Ishikawa (cell line): Measurements from ENCODE around the gene LDLRAP1.

ENCODE experiments used
- CEBPB ChIP-seq: IDR thresholded peaks from 2 replicates; pipeline ENCODE4 v1.6.1; 2012
- CREB1 ChIP-seq: IDR thresholded peaks from 2 replicates; pipeline ENCODE4 v1.6.1; 2012; ENCODE audit warnings: low read depth
- EGR1 ChIP-seq: IDR thresholded peaks from 2 replicates; pipeline ENCODE4 v1.6.1; 2012
- EP300 ChIP-seq: IDR thresholded peaks from 2 replicates; pipeline ENCODE4 v1.6.1; 2012; ENCODE audit warnings: borderline replicate concordance
- FOXM1 ChIP-seq: IDR thresholded peaks from 2 replicates; pipeline ENCODE4 v1.6.1; 2012; ENCODE audit warnings: low read depth, borderline replicate concordance
- MAX ChIP-seq: IDR thresholded peaks from 2 replicates; pipeline ENCODE4 v1.6.1; 2012
- NFIC ChIP-seq: IDR thresholded peaks from 2 replicates; pipeline ENCODE4 v1.6.1; 2012
- RAD21 ChIP-seq: IDR thresholded peaks from 2 replicates; pipeline ENCODE4 v1.6.1; 2012; ENCODE audit warnings: low read depth
- REST ChIP-seq: IDR thresholded peaks from 2 replicates; pipeline ENCODE4 v1.6.1; 2012; ENCODE audit warnings: low read depth, mild to moderate bottlenecking
- TAF1 ChIP-seq: IDR thresholded peaks from 2 replicates; pipeline ENCODE4 v1.6.1; 2012; ENCODE audit warnings: low read depth, mild to moderate bottlenecking
- TCF12 ChIP-seq: IDR thresholded peaks from 2 replicates; pipeline ENCODE4 v1.6.1; 2012; ENCODE audit warnings: low read depth
- TEAD4 ChIP-seq: IDR thresholded peaks from 2 replicates; pipeline ENCODE4 v1.6.1; 2012
- USF1 ChIP-seq: IDR thresholded peaks from 2 replicates; pipeline ENCODE4 v1.6.1; 2012
- YY1 ChIP-seq: IDR thresholded peaks from 2 replicates; pipeline ENCODE4 v1.6.1; 2012; ENCODE audit warnings: low read depth
- ZBTB7A ChIP-seq: IDR thresholded peaks from 2 replicates; pipeline ENCODE4 v1.6.1; 2012; ENCODE audit warnings: low read depth

LDLRAP1 gene

GRCh38 chr1:25575191-25575590 lies 31.8 kb downstream of the LDLRAP1 start:
- TF ChIP-seq NFIC (no peak), USF1 (no peak), ZBTB7A (no peak), REST (no peak)

GRCh38 chr1:25576459-25577133 lies 33.2 kb downstream of the LDLRAP1 start:
- TF ChIP-seq NFIC = no peak
- TF ChIP-seq REST = no peak
- TF ChIP-seq MAX = no peak
- TF ChIP-seq TAF1 = no peak
- no peak for TF ChIP-seq TEAD4
- no peak for TF ChIP-seq YY1
- TF ChIP-seq EGR1 = no peak
- no peak for TF ChIP-seq USF1
- TF ChIP-seq TCF12 = no peak
- no peak for TF ChIP-seq EP300
- TF ChIP-seq ZBTB7A = no peak
- no peak for TF ChIP-seq CREB1
- TF ChIP-seq FOXM1 = no peak
- no peak for TF ChIP-seq RAD21
- TF ChIP-seq CEBPB = no peak

- TF ChIP-seq TCF12 (no peak), CEBPB (no peak), REST (no peak), CREB1 (no peak), YY1 (no peak), NFIC (no peak), EP300 (no peak), ZBTB7A (no peak), FOXM1 (no peak), TAF1 (no peak), MAX (no peak), USF1 (no peak), TEAD4 (no peak), RAD21 (no peak), EGR1 (no peak)
Observed at GRCh38 chr1:25577134-25577920, 33.9 kb downstream of the LDLRAP1 start.
